Fibroblast of pulmonary artery (primary cell): ENCODE measurements around the gene TMEM185B.
A peak's percentile ranks its signal among the peaks of the same experiment; 100 is the strongest.

Source experiments
- DNase-seq: peaks from one replicate; pipeline ENCODE4 v3.0.0-alpha.2; 2010; ENCODE audit warnings: low read depth
- H3K4me3 ChIP-seq: replicated peaks from 2 replicates; pipeline ENCODE4 v1.5.1; 2011; ENCODE audit warnings: low read depth, mild to moderate bottlenecking, control low read depth, low read length, moderate library complexity
- CTCF ChIP-seq: IDR thresholded peaks from 2 replicates; pipeline ENCODE4 v1.5.1; 2011; ENCODE audit warnings: mild to moderate bottlenecking, control low read depth, low read length, inconsistent platforms; ENCODE audit errors: missing control alignments

TMEM185B gene

DNA sequence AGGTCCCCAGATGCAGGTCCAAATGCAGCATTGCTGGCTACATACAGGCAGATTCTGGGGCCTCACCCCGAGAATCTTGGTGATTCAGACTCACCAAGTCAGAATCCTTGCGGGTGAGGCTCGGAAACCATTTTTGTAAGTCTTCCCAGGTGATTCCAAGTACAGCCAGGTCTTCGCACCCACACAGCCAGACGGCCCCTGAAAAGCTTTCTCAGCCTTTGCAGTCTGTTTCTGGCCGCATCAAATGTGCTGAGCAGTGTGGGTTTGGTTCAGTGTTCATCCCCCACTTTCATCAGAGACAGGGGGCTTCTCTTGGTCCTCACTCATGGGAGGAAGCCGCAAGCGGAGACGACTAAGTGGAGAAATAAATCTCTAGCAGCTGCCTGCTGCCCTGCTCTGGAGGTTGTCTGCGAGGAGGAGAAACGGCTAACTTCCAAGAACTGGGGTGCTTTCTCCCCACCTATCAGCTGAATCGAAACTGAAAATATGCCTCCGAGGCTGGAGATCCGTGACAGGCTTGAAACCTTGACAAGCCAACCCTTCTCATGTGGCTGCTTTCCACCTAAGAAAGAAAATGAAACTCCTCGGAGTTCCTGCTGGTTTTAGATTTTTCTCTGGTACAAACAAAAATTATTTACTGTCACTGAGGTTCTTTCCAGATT lies 8.9 kb upstream of the TMEM185B start:
- DNase-seq = peak; percentile 26
- no peak for TF ChIP-seq CTCF
- peak overlapping the region; percentile 30 for H3K4me3 ChIP-seq

- no peak overlapping the region for H3K4me3 ChIP-seq
These were observed 8.4 kb upstream of the TMEM185B start for GRCh38 chr2:120231564-120231973.

GRCh38 chr2:120230515-120231471 lies 7.6 kb upstream of the TMEM185B start:
- DNase-seq = no peak
- no peak for TF ChIP-seq CTCF
- no peak overlapping the region for H3K4me3 ChIP-seq

More at GRCh38 chr2:120231564-120231973, 8.4 kb upstream of the TMEM185B start:
- no peak for TF ChIP-seq CTCF
- no peak for DNase-seq

- TF ChIP-seq CTCF = no peak
These were observed 6.1 kb upstream of the TMEM185B start for GRCh38 chr2:120229341-120229740.

DNA sequence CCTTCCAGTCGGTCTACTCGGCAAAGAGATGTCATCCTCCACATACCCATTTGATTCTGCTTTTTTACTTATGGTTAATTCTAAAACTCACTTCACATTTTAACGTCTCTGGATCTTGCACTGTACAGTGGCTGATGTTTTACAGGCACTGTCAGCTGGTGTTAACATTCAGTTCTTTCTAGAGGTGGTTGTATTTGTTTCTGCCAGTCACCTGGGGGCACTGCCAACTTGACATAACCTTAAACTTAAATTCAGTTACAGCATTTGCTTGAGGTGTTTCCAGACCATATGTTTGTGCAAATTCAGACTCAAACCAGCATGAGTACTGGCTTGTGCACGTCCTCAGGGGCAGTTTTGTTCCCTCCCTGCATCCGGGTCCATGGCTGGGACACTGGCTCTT lies 5.3 kb upstream of the TMEM185B start:
- DNase-seq = peak; percentile 16

More at GRCh38 chr2:120229341-120229740, 6.1 kb upstream of the TMEM185B start:
- no peak overlapping the region for H3K4me3 ChIP-seq
- DNase-seq = no peak

More for the DNA sequence above, 5.3 kb upstream of the TMEM185B start:
- no peak overlapping the region for H3K4me3 ChIP-seq
- TF ChIP-seq CTCF = no peak
